Liver (tissue), 9 donors: ENCODE results near the gene BCAS1. TPM values are rescaled to one million over a fixed set of nuclear protein-coding genes. Genes with fewer than 3 reads are reported as not detected.

Experiments
- DNase-seq: peaks from one replicate; pipeline ENCODE4 v3.0.0-alpha.2; 2017; ENCODE audit warnings: low spot score
- H3K27ac ChIP-seq, 2 donors: one replicate each; pipeline ENCODE4 v1.7.0; 2013; ENCODE audit warnings: inconsistent platforms in 2 of 2, low read length in 2 of 2, control low read depth in 1 of 2, low read depth in 1 of 2, mild to moderate bottlenecking in 1 of 2
- H3K27me3 ChIP-seq, 4 donors: one replicate each; pipeline versions ENCODE4 v1.6.1 to v1.7.0; 2013; ENCODE audit warnings: low read length in 3 of 4, inconsistent platforms in 1 of 4, mild to moderate bottlenecking in 1 of 4, moderate library complexity in 1 of 4; ENCODE audit not compliant: control insufficient read depth in 4 of 4, insufficient read depth in 4 of 4
- H3K36me3 ChIP-seq, 4 donors: one replicate each; pipeline versions ENCODE4 v1.6.1 to v1.7.0; 2013; ENCODE audit warnings: low read length in 3 of 4, mild to moderate bottlenecking in 3 of 4, low read depth in 1 of 4, moderate library complexity in 1 of 4; ENCODE audit not compliant: control insufficient read depth in 4 of 4, insufficient read depth in 3 of 4
- H3K4me1 ChIP-seq, 4 donors: one replicate each; pipeline versions ENCODE4 v1.6.1 to v1.7.0; 2013; ENCODE audit warnings: low read length in 3 of 4, mild to moderate bottlenecking in 3 of 4, moderate library complexity in 1 of 4; ENCODE audit not compliant: control insufficient read depth in 4 of 4, insufficient read depth in 4 of 4
- H3K4me3 ChIP-seq, 3 donors: one replicate each; pipeline versions ENCODE4 v1.6.1 to v1.7.0; 2013; ENCODE audit warnings: low read length in 3 of 3, control low read depth in 1 of 3, low read depth in 1 of 3, mild to moderate bottlenecking in 1 of 3
- H3K9ac ChIP-seq, 2 donors: one replicate each; pipeline ENCODE4 v1.7.0; 2013; ENCODE audit warnings: low read length in 2 of 2, mild to moderate bottlenecking in 2 of 2, moderate library complexity in 2 of 2, control low read depth in 1 of 2, low read depth in 1 of 2
- H3K9me3 ChIP-seq, 4 donors: one replicate each; pipeline versions ENCODE4 v1.6.1 to v1.7.0; 2013; ENCODE audit warnings: low read length in 3 of 4; ENCODE audit not compliant: control insufficient read depth in 4 of 4
- ATF3 ChIP-seq: IDR thresholded peaks from 2 replicates; pipeline ENCODE4 v1.6.1; 2016; ENCODE audit warnings: antibody characterized with exemption
- CTCF ChIP-seq: fragments of 150-350 bp; IDR thresholded peaks from 2 replicates; pipeline ENCODE4 v1.5.1; 2017; ENCODE audit warnings: improper control_type of control experiment, low read depth, low read length; ENCODE audit not compliant: missing input control
- EGR1 ChIP-seq, 2 donors: IDR thresholded peaks; 2 replicates each; pipeline ENCODE4 v1.6.1; 2016 to 2018; ENCODE audit warnings: antibody characterized with exemption in 2 of 2, low read depth in 2 of 2
- FOXA1 ChIP-seq: IDR thresholded peaks from 2 replicates; pipeline ENCODE4 v1.6.1; 2016; ENCODE audit warnings: antibody characterized with exemption
- FOXA2 ChIP-seq: IDR thresholded peaks from 2 replicates; pipeline ENCODE4 v1.6.1; 2016; ENCODE audit warnings: antibody characterized with exemption
- GABPA ChIP-seq, 2 donors: IDR thresholded peaks in 1 of 2; conservative IDR thresholded peaks in 1 of 2; 2 replicates each; pipeline ENCODE4 v1.6.1; 2016; ENCODE audit warnings: antibody characterized with exemption in 2 of 2, mild to moderate bottlenecking in 1 of 2, moderate library complexity in 1 of 2
- HNF4A ChIP-seq, 2 donors: conservative IDR thresholded peaks; 2 replicates each; pipeline ENCODE4 v1.6.1; 2016; ENCODE audit warnings: antibody characterized with exemption in 2 of 2, mild to moderate bottlenecking in 2 of 2
- HNF4G ChIP-seq: IDR thresholded peaks from 2 replicates; pipeline ENCODE4 v1.6.1; 2016; ENCODE audit warnings: antibody characterized with exemption
- JUND ChIP-seq, 2 donors: IDR thresholded peaks; 2 replicates each; pipeline ENCODE4 v1.6.1; 2016; ENCODE audit warnings: antibody characterized with exemption in 2 of 2
- MAX ChIP-seq: IDR thresholded peaks from 2 replicates; pipeline ENCODE4 v1.6.1; 2016; ENCODE audit warnings: antibody characterized with exemption
- NR2F2 ChIP-seq: IDR thresholded peaks from 2 replicates; pipeline ENCODE4 v1.6.1; 2016; ENCODE audit warnings: antibody characterized with exemption
- RAD21 ChIP-seq, 2 donors: IDR thresholded peaks; 2 replicates each; pipeline ENCODE4 v1.6.1; 2016; ENCODE audit warnings: antibody characterized with exemption in 2 of 2, mild to moderate bottlenecking in 2 of 2
- REST ChIP-seq: IDR thresholded peaks from 2 replicates; pipeline ENCODE4 v1.6.1; 2016; ENCODE audit warnings: antibody characterized with exemption, mild to moderate bottlenecking
- RXRA ChIP-seq, 2 donors: IDR thresholded peaks; 2 replicates each; pipeline ENCODE4 v1.6.1; 2017 to 2018; ENCODE audit warnings: antibody characterized with exemption in 2 of 2, mild to moderate bottlenecking in 1 of 2
- SP1 ChIP-seq: IDR thresholded peaks from 2 replicates; pipeline ENCODE4 v1.6.1; 2018; ENCODE audit warnings: antibody characterized with exemption, mild to moderate bottlenecking
- TAF1 ChIP-seq: conservative IDR thresholded peaks from 2 replicates; pipeline ENCODE4 v1.6.1; 2016; ENCODE audit warnings: antibody characterized with exemption, mild to moderate bottlenecking
- YY1 ChIP-seq: IDR thresholded peaks from 2 replicates; pipeline ENCODE4 v1.6.1; 2016; ENCODE audit warnings: antibody characterized with exemption, mild to moderate bottlenecking
- ZBTB33 ChIP-seq: IDR thresholded peaks from 2 replicates; pipeline ENCODE4 v1.6.1; 2016; ENCODE audit warnings: antibody characterized with exemption
- WGBS: extraction: QIAGEN DNeasy Blood & Tissue Kit; methylation state at CpG from one replicate; pipeline ENCODE4 v1.1.7; 2013; 5-methylcytosine and 5-hydroxymethylcytosine counted together
- polyA plus RNA-seq, 2 donors: library from polyadenylated mRNA; stranded (reverse) in 1 of 2; unstranded in 1 of 2; fragments of 200-250 nt in 1 of 2; fragments of >200 nt in 1 of 2; fragmentation: Nextera tagmentation in 1 of 2; extraction: Ambion mirVana in 1 of 2; gene quantifications; one replicate each; pipeline versions ENCODE4 v1.2.1 to v1.2.3, GENCODE V29; 2013 to 2015
- total RNA-seq, 2 donors: library from RNA; depleted of rRNA; stranded (reverse); fragments of >200 nt; gene quantifications; one replicate each; pipeline ENCODE4 v1.2.3, GENCODE V29; 2014
- donor health status: healthy.
- donor health status: healthy.
- donor health status: healthy.
- donor health status: healthy.
- donor health status: healthy.

BCAS1 gene
- total and polyA plus RNA-seq, 4 donors, result under 0.01 to 0.93 (median 0.04) TPM

- no peak overlapping the region for H3K27ac ChIP-seq
- no peaks in the 10 kb centered on the region for H3K9me3 ChIP-seq
- WGBS, result 92% methylated on average over 11 of the region's 11 CpGs
- H3K9ac ChIP-seq, result no peak overlapping the region
- H3K4me1 ChIP-seq, result no peaks in the 10 kb centered on the region
- no peaks in the 10 kb centered on the region for H3K36me3 ChIP-seq
- no peak overlapping the region for H3K4me3 ChIP-seq
- H3K27me3 ChIP-seq, result no peaks in the 10 kb centered on the region
- no peak for DNase-seq
- no peak for TF ChIP-seq REST
These were observed 162.2 kb downstream of the BCAS1 start for GRCh38 chr20:53907968-53908751.

- Histone ChIP-seq H3K9me3 (no peaks in the 10 kb centered on the region), H3K9ac (no peak overlapping the region), H3K27me3 (no peaks in the 10 kb centered on the region), H3K4me3 (no peak overlapping the region), H3K36me3 (no peaks in the 10 kb centered on the region), H3K4me1 (peaks cover 0 to 2% (median 0%) of the 10 kb centered on the region in 4 donors), H3K27ac (no peak overlapping the region)
- DNase-seq, result no peak
- 96% methylated on average over 5 of the region's 5 CpGs for WGBS
- no peak for TF ChIP-seq ZBTB33
- no peak for TF ChIP-seq JUND (IDR thresholded peaks at IDR 0.05)
- no peak for TF ChIP-seq RAD21 (IDR thresholded peaks at IDR 0.05)
- no peak for TF ChIP-seq NR2F2
- TF ChIP-seq REST, result no peak
- TF ChIP-seq HNF4G, result no peak
- no peak for TF ChIP-seq EGR1 (IDR thresholded peaks at IDR 0.05; ENCODE audit: low read depth in 2 of 2)
- TF ChIP-seq ATF3, result no peak
- TF ChIP-seq GABPA (IDR thresholded peaks at IDR 0.05 in 1 of 2, conservative IDR thresholded peaks at IDR 0.05 in 1 of 2), result no peak
- no peak for TF ChIP-seq YY1
- no peak for TF ChIP-seq HNF4A (conservative IDR thresholded peaks at IDR 0.05)
- no peak for TF ChIP-seq FOXA1
- TF ChIP-seq CTCF, result no peak
- TF ChIP-seq MAX, result no peak
- no peak for TF ChIP-seq RXRA (IDR thresholded peaks at IDR 0.05)
- TF ChIP-seq FOXA2, result no peak
- TF ChIP-seq SP1, result no peak
- TF ChIP-seq TAF1, result no peak
These were observed 164.6 kb downstream of the BCAS1 start for GRCh38 chr20:53905820-53906191.
